A549 (cell line): Measurements from ENCODE around the gene SARS2. TPM values are rescaled to one million over a fixed set of nuclear protein-coding genes. Genes with fewer than 3 reads are reported as not detected.

Source experiments
- ATAC-seq, 2 experiments: fragments of 200-7000 bp in 1 of 2; fragments of >200 bp in 1 of 2; cut with Nextera tagmentation in 1 of 2; cut with Tn5 transposase in 1 of 2; 3 replicates each; pipeline versions ENCODE4 v1.8.0 to v1.9.1; 2018 to 2020; ENCODE audit warnings: mild to moderate bottlenecking in 1 of 2, moderate library complexity in 1 of 2
- CTCF ChIA-PET: fragments of 300-600 bp; sonication (Branson Sonifier 250); formaldehyde crosslinking; extraction: SDS; loops from one replicate; lab custom pipeline; 2021; ENCODE audit warnings: antibody characterized with exemption, inconsistent platforms; lab: Yijun Ruan, JAX
- POLR2A ChIA-PET: fragments of 350-600 bp; formaldehyde crosslinking; extraction: SDS; loops from one replicate; lab custom pipeline; 2021; ENCODE audit warnings: antibody characterized with exemption, inconsistent platforms; lab: Yijun Ruan, JAX
- DNase-seq, 2 experiments: peaks; one replicate each; pipeline versions ENCODE4 v3.0.0 to v3.0.0-alpha.2; 2011 to 2016; ENCODE audit warnings: low read depth in 1 of 2, low spot score in 1 of 2
- FAIRE-seq: peaks from 2 replicates; lab custom pipeline; 2011; peaks lifted over from hg19 to GRCh38; lab: Jason Lieb, UNC
- H3K27ac ChIP-seq, 2 experiments: fragments of >200 bp; sonication (Bioruptor Twin); formaldehyde crosslinking; 3 replicates each; pipeline ENCODE4 v1.5.1; 2016 to 2017
- H3K4me1 ChIP-seq: fragments of >200 bp; sonication (Bioruptor Twin); formaldehyde crosslinking; 3 replicates; pipeline ENCODE4 v1.6.1; 2016
- H3K4me2 ChIP-seq: fragments of >200 bp; sonication (Bioruptor Twin); formaldehyde crosslinking; 3 replicates; pipeline ENCODE4 v1.6.1; 2016
- H3K4me3 ChIP-seq: fragments of >200 bp; sonication (Bioruptor Twin); formaldehyde crosslinking; 3 replicates; pipeline ENCODE4 v1.5.1; 2016
- H3K9me3 ChIP-seq: fragments of >200 bp; sonication (Bioruptor Twin); formaldehyde crosslinking; 3 replicates; pipeline ENCODE4 v1.6.1; 2016
- ATOH8 ChIP-seq: fragments of 250-450 bp; sonication (Bioruptor Pico); IDR thresholded peaks from 2 replicates; pipeline ENCODE4 v1.5.0; 2020; ENCODE audit warnings: low read depth, mild to moderate bottlenecking, moderate library complexity
- CTCF ChIP-seq: fragments of >200 bp; sonication (Bioruptor Twin); formaldehyde crosslinking; IDR thresholded peaks from 3 replicates; pipeline ENCODE4 v1.5.1; 2016
- EHMT2 ChIP-seq: fragments of 200-600 bp; sonication (generic); IDR thresholded peaks from 2 replicates; pipeline ENCODE4 v1.6.1; 2016; ENCODE audit warnings: antibody characterized with exemption, low read depth, mild to moderate bottlenecking, moderate library complexity
- EP300 ChIP-seq, 2 experiments: fragments of >200 bp; sonication (Bioruptor Twin); formaldehyde crosslinking; IDR thresholded peaks; 2 replicates in 1 of 2; 3 replicates in 1 of 2; pipeline ENCODE4 v1.6.1; 2016 to 2017
- FOSB ChIP-seq: fragments of 250-450 bp; sonication (Bioruptor Pico); IDR thresholded peaks from 2 replicates; pipeline ENCODE4 v1.5.0; 2020; ENCODE audit warnings: mild to moderate bottlenecking, moderate library complexity
- GATA3 ChIP-seq: IDR thresholded peaks from 2 replicates; pipeline ENCODE4 v1.6.1; 2012; ENCODE audit warnings: borderline replicate concordance
- HMGXB4 ChIP-seq: fragments of 250-450 bp; sonication (Bioruptor Pico); IDR thresholded peaks from 2 replicates; pipeline ENCODE4 v1.5.0; 2021; ENCODE audit warnings: mild to moderate bottlenecking, moderate library complexity, borderline replicate concordance
- HOXA7 ChIP-seq: fragments of 250-450 bp; sonication (Bioruptor Pico); IDR thresholded peaks from 2 replicates; pipeline ENCODE4 v1.5.0; 2020; ENCODE audit warnings: mild to moderate bottlenecking, moderate library complexity
- HOXB13 ChIP-seq: fragments of 250-450 bp; sonication (Bioruptor Pico); IDR thresholded peaks from 2 replicates; pipeline ENCODE4 v1.5.0; 2020; ENCODE audit warnings: low read depth, mild to moderate bottlenecking, moderate library complexity
- HOXB5 ChIP-seq: fragments of 250-450 bp; sonication (Bioruptor Pico); IDR thresholded peaks from 2 replicates; pipeline ENCODE4 v1.5.0; 2020; ENCODE audit warnings: mild to moderate bottlenecking, moderate library complexity
- MAFK ChIP-seq: fragments of 450-650 bp; IDR thresholded peaks from 2 replicates; pipeline ENCODE4 v1.6.1; 2014; ENCODE audit not compliant: partially characterized antibody
- NFE2L2 ChIP-seq: fragments of 150-350 bp; conservative IDR thresholded peaks from 2 replicates; pipeline ENCODE4 v1.6.1; 2014; ENCODE audit warnings: low read length
- PBX3 ChIP-seq: IDR thresholded peaks from 2 replicates; pipeline ENCODE4 v1.6.1; 2012
- PHF8 ChIP-seq: fragments of 200-600 bp; sonication (generic); IDR thresholded peaks from 2 replicates; pipeline ENCODE4 v1.6.1; 2016; ENCODE audit warnings: low read depth, mild to moderate bottlenecking, antibody characterized with exemption, moderate library complexity, borderline replicate concordance
- POLR2A ChIP-seq: IDR thresholded peaks from 2 replicates; pipeline ENCODE4 v1.6.1; 2012; ENCODE audit warnings: mild to moderate bottlenecking, low read length
- RARB ChIP-seq: fragments of 250-450 bp; sonication (Bioruptor Pico); IDR thresholded peaks from 2 replicates; pipeline ENCODE4 v1.8.0; 2021; ENCODE audit warnings: mild to moderate bottlenecking, moderate library complexity
- RCOR1 ChIP-seq: fragments of 150-350 bp; IDR thresholded peaks from 2 replicates; pipeline ENCODE4 v1.6.1; 2014; ENCODE audit warnings: antibody characterized with exemption, low read length, low read depth
- RFX5 ChIP-seq: fragments of 450-650 bp; IDR thresholded peaks from 2 replicates; pipeline ENCODE4 v1.7.1; 2014; ENCODE audit warnings: antibody characterized with exemption, mild to moderate bottlenecking, moderate library complexity
- RNF2 ChIP-seq: fragments of 200-600 bp; sonication (generic); IDR thresholded peaks from 2 replicates; pipeline ENCODE4 v1.6.1; 2016; ENCODE audit warnings: low read depth, mild to moderate bottlenecking, antibody characterized with exemption, moderate library complexity, borderline replicate concordance
- SREBF2 ChIP-seq: fragments of 450-650 bp; IDR thresholded peaks from 2 replicates; pipeline ENCODE4 v1.6.1; 2014; ENCODE audit warnings: mild to moderate bottlenecking, moderate library complexity
- TFCP2L1 ChIP-seq: fragments of 250-450 bp; sonication (Bioruptor Pico); IDR thresholded peaks from 2 replicates; pipeline ENCODE4 v1.5.0; 2021; ENCODE audit warnings: mild to moderate bottlenecking
- TP53 ChIP-seq: fragments of 250-450 bp; sonication (Bioruptor Pico); IDR thresholded peaks from 2 replicates; pipeline ENCODE4 v1.5.0; 2021; ENCODE audit warnings: mild to moderate bottlenecking, moderate library complexity
- USF2 ChIP-seq: fragments of 450-650 bp; IDR thresholded peaks from 2 replicates; pipeline ENCODE4 v1.6.1; 2014; ENCODE audit warnings: antibody characterized with exemption
- WGBS: methylation state at CpG from one replicate; pipeline ENCODE4 v1.1.6; 2017; ENCODE audit errors: missing lambda C conversion rate; 5-methylcytosine and 5-hydroxymethylcytosine counted together
- polyA plus RNA-seq, 4 experiments: library from polyadenylated mRNA; depleted of rRNA in 3 of 4; stranded (reverse); fragments of >200 nt; fragmentation: RNase III in 1 of 4; extraction: RNeasy Plus Mini Kit Qiagen cat#74134 plus additional on column Dnase treatment in 1 of 4; gene quantifications; 2 replicates in 3 of 4; 3 replicates in 1 of 4; pipeline ENCODE4 v1.2.3, GENCODE V29; 2011 to 2017

Gene SARS2
- polyA plus RNA-seq, 2 of the 4 experiments (the other 2 are of a cell fraction) = 46.1 to 93.4 TPM

GRCh38 chr19:38898788-38899446 lies 31.6 kb downstream of the SARS2 start:
- peak overlapping the region; percentile 56 for H3K4me3 ChIP-seq
- ChIA-PET POLR2A (no interaction called here), CTCF (interaction anchor here (0.7 to 4.7 kb wide), 3 partner anchors 12 to 30 kb away, joined by 3 to 43 read pairs (median 4); no protein-coding TSS in a partner anchor)
- H3K9me3 ChIP-seq = peaks cover 5% of the 10 kb centered on the region
- H3K27ac ChIP-seq = peak overlapping the region; percentile 64 to 77
- peak overlapping the region; percentile 76 for H3K4me2 ChIP-seq
- TF ChIP-seq RARB (CRISPR knock-in tag) = no peak
- TF ChIP-seq HOXB5 = peak; percentile 59; the same call in 1 of the 2 replicates
- TF ChIP-seq EHMT2 = no peak
- TF ChIP-seq HOXA7 (CRISPR knock-in tag) = 0 out of 2 replicates have a peak, but pooled peaks have one; percentile 33
- peak; percentile 74 for TF ChIP-seq PHF8
- peak; percentile 44; the same call in 1 of the 2 replicates for TF ChIP-seq TP53 (CRISPR knock-in tag)
- FAIRE-seq (no peak), ATAC-seq (peak in 1 of 2 experiments; percentile 2; a peak in 1 of 6 replicates), DNase-seq (peak in 1 of 2 experiments; percentile 54)
- 47% methylated on average over 25 of the region's 25 CpGs for WGBS
- H3K4me1 ChIP-seq = peaks cover 13% of the 10 kb centered on the region; the same call in 2 of the 3 replicates

- DNase-seq (no peak), FAIRE-seq (no peak)
- Histone ChIP-seq H3K9me3 (no peaks in the 10 kb centered on the region), H3K4me1 (peaks cover 7% of the 10 kb centered on the region; the same call in 2 of the 3 replicates), H3K27ac (no peak overlapping the region), H3K4me2 (no peak overlapping the region)
- TF ChIP-seq TFCP2L1 = no peak
- no peak for TF ChIP-seq NFE2L2
- TF ChIP-seq FOSB (CRISPR knock-in tag) = no peak
- TF ChIP-seq MAFK = no peak
- TF ChIP-seq ATOH8 (CRISPR knock-in tag) = no peak
- no peak for TF ChIP-seq POLR2A
- TF ChIP-seq USF2 = no peak
- TF ChIP-seq HMGXB4 = no peak
- no peak for TF ChIP-seq CTCF
- TF ChIP-seq RCOR1 = no peak
- TF ChIP-seq RFX5 = no peak
- no peak for TF ChIP-seq EP300 (IDR thresholded peaks at IDR 0.05)
- TF ChIP-seq GATA3 = no peak
- no peak for TF ChIP-seq PBX3
- no peak for TF ChIP-seq HOXB5
- no peak for TF ChIP-seq SREBF2
- no peak for TF ChIP-seq RNF2
- no peak for TF ChIP-seq HOXB13
- TF ChIP-seq, all 56 proteins: peak for 0
- no peak overlapping the region for H3K4me3 ChIP-seq
- ChIA-PET POLR2A (no interaction called here), CTCF (interaction anchor here (1.3 to 31.8 kb wide), 7 partner anchors 8 to 351 kb away, joined by 4 to 652 read pairs (median 5); partner anchors contain the start of genes MRPS12, RINL and SARS2)
- no peak for ATAC-seq
- 78% methylated on average over 9 of the region's 9 CpGs for WGBS
Measured at GRCh38 chr19:38894968-38895367, 35.6 kb downstream of the SARS2 start.
